Dermis blood vessel endothelial cell (primary cell): ENCODE measurements around the gene PLEKHN1. TPM values are rescaled to one million over a fixed set of nuclear protein-coding genes. Genes with fewer than 3 reads are reported as not detected.
"Not testable (repeated sequence)": the region's sequence is repeated elsewhere in the genome, so short reads cannot be mapped to it uniquely, and the experiment has no call there.

ENCODE experiments used
- DNase-seq: peaks from one replicate; pipeline ENCODE4 v3.0.0; 2010
- total RNA-seq: library from RNA; depleted of rRNA; stranded (reverse); fragments of >200 nt; gene quantifications from 2 replicates; pipeline ENCODE4 v1.2.3, GENCODE V29; 2014

The PLEKHN1 gene
- total RNA-seq, 1 donor from 2014 or later: 0.17 TPM

GRCh38 chr1:975896-976683, 9.8 kb downstream of the PLEKHN1 start:
- DNase-seq: peak; percentile 40

GRCh38 chr1:976791-977190, 10.5 kb downstream of the PLEKHN1 start:
- not testable (repeated sequence) for DNase-seq

- DNase-seq: no peak
Measured at GRCh38 chr1:978069-978834, 12.0 kb downstream of the PLEKHN1 start.

GRCh38 chr1:978835-979743, 12.8 kb downstream of the PLEKHN1 start:
- DNase-seq: no peak

- no peak for DNase-seq
Measured at GRCh38 chr1:979744-980072, 13.4 kb downstream of the PLEKHN1 start.

- DNase-seq: no peak
Measured at GRCh38 chr1:980137-980571, 13.9 kb downstream of the PLEKHN1 start.

- DNase-seq: no peak
Measured at GRCh38 chr1:980602-981395, 14.5 kb downstream of the PLEKHN1 start.

GRCh38 chr1:981491-981954, 15.2 kb downstream of the PLEKHN1 start:
- DNase-seq: no peak

- no peak for DNase-seq
Measured at GRCh38 chr1:981955-982558, 15.8 kb downstream of the PLEKHN1 start, which contains the start of gene PERM1. TSS of gene PERM1 (minus strand) at chr1:982093. CDS start at chr1:981029, 1,064 bp downstream.

GRCh38 chr1:982765-983436, 16.6 kb downstream of the PLEKHN1 start:
- no peak for DNase-seq

- peak; percentile 55 for DNase-seq
Measured at GRCh38 chr1:983798-984475, 17.7 kb downstream of the PLEKHN1 start.

GRCh38 chr1:984476-984814, 18.2 kb downstream of the PLEKHN1 start:
- DNase-seq: no peak

- no peak for DNase-seq
Measured at GRCh38 chr1:985126-985525, 18.8 kb downstream of the PLEKHN1 start.

GRCh38 chr1:988061-988460, 21.8 kb downstream of the PLEKHN1 start:
- DNase-seq: not testable (repeated sequence)

GRCh38 chr1:991275-991674, 25.0 kb downstream of the PLEKHN1 start:
- DNase-seq: not testable (repeated sequence)

- no peak for DNase-seq
Measured at GRCh38 chr1:991895-992294, 25.6 kb downstream of the PLEKHN1 start.

- no peak for DNase-seq
Measured at GRCh38 chr1:992362-992761, 26.1 kb downstream of the PLEKHN1 start.

- DNase-seq: no peak
Measured at GRCh38 chr1:993379-993995, 27.2 kb downstream of the PLEKHN1 start.

GRCh38 chr1:994546-994945, 28.3 kb downstream of the PLEKHN1 start:
- not testable (repeated sequence) for DNase-seq
